Vagina (tissue), 2 donors: ENCODE results near the gene STEAP1B. TPM values are rescaled to one million over a fixed set of nuclear protein-coding genes. Genes with fewer than 3 reads are reported as not detected.

Experiments used
- DNase-seq, 2 donors: peaks; one replicate each; pipeline ENCODE4 v3.0.0-alpha.2; 2017; ENCODE audit errors: extremely low spot score in 2 of 2
- H3K27ac ChIP-seq: fragments of 200-600 bp; sonication (generic); one replicate; pipeline ENCODE4 v1.5.1; 2019
- H3K27me3 ChIP-seq: fragments of 200-600 bp; sonication (generic); one replicate; pipeline ENCODE4 v1.5.1; 2019
- H3K36me3 ChIP-seq, 2 donors: fragments of 200-600 bp; sonication (generic); one replicate each; pipeline ENCODE4 v1.5.1; 2017 to 2019
- H3K4me1 ChIP-seq: fragments of 200-600 bp; sonication (generic); one replicate; pipeline ENCODE4 v1.5.1; 2019
- H3K4me3 ChIP-seq, 2 donors: fragments of 200-600 bp; sonication (generic); 1 replicate in 1 of 2; 2 replicates in 1 of 2; pipeline ENCODE4 v1.5.1; 2016 to 2019
- H3K9me3 ChIP-seq: fragments of 200-600 bp; sonication (generic); one replicate; pipeline ENCODE4 v1.5.1; 2019
- POLR2A ChIP-seq, 2 donors: fragments of 450-650 bp; IDR thresholded peaks; one replicate each; pipeline ENCODE4 v1.6.1; 2017; ENCODE audit warnings: antibody characterized with exemption in 2 of 2, mild to moderate bottlenecking in 2 of 2, moderate library complexity in 2 of 2
- POLR2AphosphoS5 ChIP-seq, 2 donors: sonication (generic); formaldehyde crosslinking; IDR thresholded peaks; one replicate each; pipeline ENCODE4 v1.9.0; 2017; ENCODE audit warnings: antibody characterized with exemption in 2 of 2, mild to moderate bottlenecking in 2 of 2, low read depth in 1 of 2; ENCODE audit not compliant: insufficient read depth in 1 of 2
- intact Hi-C: fragments of 100-400 bp; cut with DNase I; formaldehyde crosslinking; loops from one replicate; pipeline ENCODE4 v1.15.1; 2023
- total RNA-seq: library from RNA; depleted of rRNA; stranded (reverse); fragments of >200 nt; gene quantifications from one replicate; pipeline ENCODE4 v1.2.3, GENCODE V29; 2016
- TF ChIP-seq, protein P1 (sequence below), 3 experiments: fragments of 450-650 bp in 2 of 3; fragments of 200-600 bp in 1 of 3; sonication (generic) in 1 of 3; IDR thresholded peaks; one replicate each; pipeline ENCODE4 v1.5.1; 2017 to 2019; ENCODE audit warnings: antibody characterized with exemption in 3 of 3, mild to moderate bottlenecking in 2 of 3, moderate library complexity in 2 of 3

STEAP1B gene
- total RNA-seq, 1 donor from 2014 or later = 8.8 TPM

GRCh38 chr7:22404421-22405023 is 95.5 kb downstream of the STEAP1B start:
- intact Hi-C loops = no loop called here
- TF ChIP-seq, protein P1, sequence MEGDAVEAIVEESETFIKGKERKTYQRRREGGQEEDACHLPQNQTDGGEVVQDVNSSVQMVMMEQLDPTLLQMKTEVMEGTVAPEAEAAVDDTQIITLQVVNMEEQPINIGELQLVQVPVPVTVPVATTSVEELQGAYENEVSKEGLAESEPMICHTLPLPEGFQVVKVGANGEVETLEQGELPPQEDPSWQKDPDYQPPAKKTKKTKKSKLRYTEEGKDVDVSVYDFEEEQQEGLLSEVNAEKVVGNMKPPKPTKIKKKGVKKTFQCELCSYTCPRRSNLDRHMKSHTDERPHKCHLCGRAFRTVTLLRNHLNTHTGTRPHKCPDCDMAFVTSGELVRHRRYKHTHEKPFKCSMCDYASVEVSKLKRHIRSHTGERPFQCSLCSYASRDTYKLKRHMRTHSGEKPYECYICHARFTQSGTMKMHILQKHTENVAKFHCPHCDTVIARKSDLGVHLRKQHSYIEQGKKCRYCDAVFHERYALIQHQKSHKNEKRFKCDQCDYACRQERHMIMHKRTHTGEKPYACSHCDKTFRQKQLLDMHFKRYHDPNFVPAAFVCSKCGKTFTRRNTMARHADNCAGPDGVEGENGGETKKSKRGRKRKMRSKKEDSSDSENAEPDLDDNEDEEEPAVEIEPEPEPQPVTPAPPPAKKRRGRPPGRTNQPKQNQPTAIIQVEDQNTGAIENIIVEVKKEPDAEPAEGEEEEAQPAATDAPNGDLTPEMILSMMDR (IDR thresholded peaks at IDR 0.05) = no peak
- TF ChIP-seq POLR2A (IDR thresholded peaks at IDR 0.05) (no peak), POLR2AphosphoS5 (IDR thresholded peaks at IDR 0.05; ENCODE audit: insufficient read depth in 1 of 2, low read depth in 1 of 2) (no peak)

GRCh38 chr7:22403344-22403743 is 96.6 kb downstream of the STEAP1B start:
- intact Hi-C loops = no loop called here
- DNase-seq = no peak
- H3K27me3 ChIP-seq = no peaks in the 10 kb centered on the region
- no peak overlapping the region for H3K4me3 ChIP-seq
- H3K36me3 ChIP-seq = no peaks in the 10 kb centered on the region
- no peaks in the 10 kb centered on the region for H3K9me3 ChIP-seq
- TF ChIP-seq POLR2AphosphoS5 (IDR thresholded peaks at IDR 0.05; ENCODE audit: insufficient read depth in 1 of 2, low read depth in 1 of 2) = no peak
- H3K27ac ChIP-seq = no peak overlapping the region
- no peaks in the 10 kb centered on the region for H3K4me1 ChIP-seq

More at GRCh38 chr7:22404421-22405023, 95.5 kb downstream of the STEAP1B start:
- no peak overlapping the region for H3K4me3 ChIP-seq
- no peaks in the 10 kb centered on the region for H3K4me1 ChIP-seq
- no peaks in the 10 kb centered on the region for H3K36me3 ChIP-seq
- no peak for DNase-seq
- no peaks in the 10 kb centered on the region for H3K27me3 ChIP-seq
- H3K9me3 ChIP-seq = no peaks in the 10 kb centered on the region
- no peak overlapping the region for H3K27ac ChIP-seq

DNA sequence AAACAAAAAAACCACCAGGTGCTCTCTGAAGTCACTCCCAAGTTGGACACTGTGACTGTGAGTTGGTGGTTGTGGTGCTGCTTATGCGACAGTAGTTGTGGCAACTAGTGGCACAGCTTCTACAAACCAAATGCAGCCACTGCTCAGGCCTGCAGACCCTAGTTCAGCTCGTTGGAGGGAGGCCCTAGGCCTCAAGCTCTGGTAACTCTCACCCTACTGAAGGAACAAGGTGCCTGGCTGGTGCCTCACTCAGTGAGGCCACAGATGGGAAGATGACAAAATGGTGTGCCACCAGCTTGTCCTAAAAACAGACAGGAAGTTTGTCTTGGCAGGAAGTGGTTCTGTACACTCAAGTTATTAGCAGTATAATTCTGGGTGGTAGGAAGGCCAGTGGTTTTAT is 97.7 kb downstream of the STEAP1B start:
- Histone ChIP-seq H3K27ac (no peak overlapping the region), H3K9me3 (no peaks in the 10 kb centered on the region), H3K4me3 (no peak overlapping the region), H3K36me3 (no peaks in the 10 kb centered on the region), H3K4me1 (no peaks in the 10 kb centered on the region), H3K27me3 (no peaks in the 10 kb centered on the region)
- TF ChIP-seq POLR2AphosphoS5 (IDR thresholded peaks at IDR 0.05; ENCODE audit: insufficient read depth in 1 of 2, low read depth in 1 of 2) (no peak), POLR2A (IDR thresholded peaks at IDR 0.05) (no peak)
- TF ChIP-seq, protein P1 (IDR thresholded peaks at IDR 0.05) = no peak
- peak in 1 of 2 donors; percentile 69 for DNase-seq
- intact Hi-C loops = no loop called here

DNA sequence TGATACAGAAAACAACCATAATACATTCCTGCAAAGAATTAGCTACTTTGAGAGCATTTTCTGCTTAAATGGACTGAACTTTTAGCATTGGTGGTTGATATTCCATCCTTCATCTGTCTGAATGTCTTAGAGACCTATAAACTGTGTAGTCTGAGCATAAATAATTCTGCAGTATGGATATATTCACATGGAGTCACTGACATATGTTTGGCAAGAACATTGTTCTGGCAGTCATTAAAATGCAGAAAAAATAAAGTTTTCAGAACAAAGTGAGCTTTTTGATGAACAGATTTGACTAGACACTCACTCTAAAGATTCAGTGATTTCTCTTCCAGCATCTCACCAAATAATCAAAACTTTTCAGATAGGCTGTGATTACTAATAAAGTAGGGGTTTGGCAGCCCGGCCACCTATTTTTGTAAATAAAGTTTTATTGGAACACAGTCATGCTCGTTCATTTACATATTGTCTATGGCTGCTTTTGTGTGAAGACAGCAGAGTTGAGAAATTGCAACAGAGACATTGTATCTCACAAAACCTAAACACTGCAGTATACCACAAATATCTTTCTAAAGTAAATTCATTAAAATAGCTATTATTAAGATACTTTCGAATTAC is 98.9 kb downstream of the STEAP1B start:
- DNase-seq = no peak
- Histone ChIP-seq H3K27me3 (no peaks in the 10 kb centered on the region), H3K9me3 (no peaks in the 10 kb centered on the region), H3K27ac (no peak overlapping the region), H3K4me1 (no peaks in the 10 kb centered on the region), H3K36me3 (no peaks in the 10 kb centered on the region), H3K4me3 (no peak overlapping the region)
- intact Hi-C loops = no loop called here
- no peak for TF ChIP-seq POLR2AphosphoS5 (IDR thresholded peaks at IDR 0.05; ENCODE audit: insufficient read depth in 1 of 2, low read depth in 1 of 2)
- TF ChIP-seq, protein P1 (IDR thresholded peaks at IDR 0.05) = no peak
- TF ChIP-seq POLR2A (IDR thresholded peaks at IDR 0.05) = no peak

DNA sequence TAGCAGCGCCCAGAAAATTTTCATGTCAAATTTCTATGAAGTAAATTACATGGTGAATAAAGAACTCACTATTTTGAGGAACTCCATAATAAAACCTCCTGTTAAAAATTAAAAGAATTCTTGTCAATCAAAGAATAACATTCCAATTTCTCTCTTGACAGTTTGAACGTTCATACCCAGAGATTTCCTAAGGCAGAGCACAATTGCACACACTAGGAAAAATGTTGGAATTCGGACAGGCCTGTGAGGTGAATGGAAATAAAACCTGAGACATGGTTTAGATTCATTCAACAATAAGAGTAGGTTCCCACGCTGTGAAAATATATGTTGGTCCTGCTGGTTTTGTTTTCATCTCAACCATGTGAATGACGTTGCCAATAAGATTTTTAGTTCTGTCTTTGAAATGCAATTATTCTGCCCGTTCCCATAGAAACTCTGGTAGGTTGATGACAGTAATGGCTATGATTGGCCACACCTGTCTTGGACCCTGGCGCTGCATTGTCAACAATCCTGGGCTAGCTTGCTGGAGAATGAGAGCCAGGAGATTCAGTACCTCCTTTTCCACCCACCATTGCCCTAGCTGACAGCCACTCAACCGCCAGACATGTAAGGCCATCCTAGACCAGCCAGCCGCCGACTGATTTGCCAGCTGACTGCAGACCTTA is 99.7 kb downstream of the STEAP1B start:
- DNase-seq = no peak
- intact Hi-C loops = no loop called here
- TF ChIP-seq, protein P1 (IDR thresholded peaks at IDR 0.05) = no peak
- TF ChIP-seq POLR2AphosphoS5 (IDR thresholded peaks at IDR 0.05; ENCODE audit: insufficient read depth in 1 of 2, low read depth in 1 of 2) (no peak), POLR2A (IDR thresholded peaks at IDR 0.05) (no peak)
- Histone ChIP-seq H3K4me3 (no peak overlapping the region), H3K27ac (no peak overlapping the region), H3K36me3 (no peaks in the 10 kb centered on the region), H3K9me3 (no peaks in the 10 kb centered on the region), H3K4me1 (no peaks in the 10 kb centered on the region), H3K27me3 (no peaks in the 10 kb centered on the region)
